Endothelial cell of umbilical vein (primary cell): ENCODE data around the gene TBC1D25.

Experiments
- CTCF ChIP-seq, 2 donors: IDR thresholded peaks; 1 replicate in 1 of 2; 2 replicates in 1 of 2; pipeline ENCODE4 v1.5.1; 2011; ENCODE audit warnings: low read length in 2 of 2, mild to moderate bottlenecking in 2 of 2, moderate library complexity in 2 of 2, control low read depth in 1 of 2, inconsistent platforms in 1 of 2, low read depth in 1 of 2; ENCODE audit not compliant: insufficient read depth in 1 of 2; ENCODE audit errors: extremely low read depth in 1 of 2
- EZH2 ChIP-seq: IDR thresholded peaks from 2 replicates; pipeline ENCODE4 v1.6.1; 2012; ENCODE audit warnings: borderline replicate concordance, low read depth, mild to moderate bottlenecking, moderate library complexity, low read length, inconsistent platforms; ENCODE audit not compliant: severe bottlenecking
- FOS ChIP-seq: IDR thresholded peaks from 2 replicates; pipeline ENCODE4 v1.6.1; 2011; ENCODE audit warnings: mild to moderate bottlenecking, low read length, moderate library complexity, borderline replicate concordance; ENCODE audit not compliant: insufficient read depth
- GATA2 ChIP-seq: IDR thresholded peaks from 2 replicates; pipeline ENCODE4 v1.7.0; 2011; ENCODE audit warnings: low read depth, mild to moderate bottlenecking, moderate library complexity, mixed read lengths, low read length; ENCODE audit not compliant: insufficient read length, insufficient read depth
- JUN ChIP-seq: IDR thresholded peaks from 2 replicates; pipeline ENCODE4 v1.6.1; 2011; ENCODE audit warnings: borderline replicate concordance, low read depth; ENCODE audit not compliant: insufficient read length, insufficient read depth
- MAX ChIP-seq: IDR thresholded peaks from 2 replicates; pipeline ENCODE4 v1.6.1; 2011; ENCODE audit not compliant: insufficient read depth, insufficient read length
- MYC ChIP-seq: IDR thresholded peaks from one replicate; pipeline ENCODE4 v1.6.1; 2011; ENCODE audit warnings: mild to moderate bottlenecking, low read depth, low read length
- POLR2A ChIP-seq: IDR thresholded peaks from 2 replicates; pipeline ENCODE4 v1.6.1; 2012; ENCODE audit warnings: low read depth, mild to moderate bottlenecking, control low read depth, low read length
- POLR2AphosphoS5 ChIP-seq: IDR thresholded peaks from 2 replicates; pipeline ENCODE4 v1.6.1; 2012; ENCODE audit warnings: low read depth, mild to moderate bottlenecking, control low read depth, low read length, moderate library complexity; ENCODE audit not compliant: insufficient read depth

GRCh38 chrX:48569958-48570357, 30.4 kb downstream of the TBC1D25 start:
- TF ChIP-seq CTCF (IDR thresholded peaks at IDR 0.05; ENCODE audit: extremely low read depth in 1 of 2, insufficient read depth in 1 of 2, low read depth in 1 of 2, low read length in 2 of 2): no peak
- no peak for TF ChIP-seq EZH2
- TF ChIP-seq POLR2A: no peak
- peak; percentile 38 for TF ChIP-seq POLR2AphosphoS5
- TF ChIP-seq MAX: no peak
- TF ChIP-seq FOS: peak; percentile 53
- TF ChIP-seq JUN: peak; percentile 39
- TF ChIP-seq MYC: no peak
- TF ChIP-seq GATA2: peak; percentile 15
